ENCODE results near the gene STAG3. TPM values are rescaled to one million over a fixed set of nuclear protein-coding genes. Genes with fewer than 3 reads are reported as not detected.
"Not testable (repeated sequence)": the region's sequence is repeated elsewhere in the genome, so short reads cannot be mapped to it uniquely, and the experiment has no call there.

STAG3 gene
- polyA plus RNA-seq, 1 experiment = 0.22 TPM

- H3K9me3 ChIP-seq (ENCODE audit: control insufficient read depth, insufficient read depth, low read length); POLR2A ChIA-PET; DNase-seq (ENCODE audit: low read depth, low spot score); H3K4me3 ChIP-seq (ENCODE audit: low read depth, low read length); H3K27me3 ChIP-seq (ENCODE audit: control insufficient read depth, insufficient read depth, low read length); H3K27ac ChIP-seq (ENCODE audit: low read depth, low read length): not testable (repeated sequence)
- CTCF ChIA-PET = interaction anchor here (0.7 to 1.4 kb wide), 2 partner anchors 20 to 27 kb away, joined by 3 to 4 read pairs; no protein-coding TSS in a partner anchor
Measured at GRCh38 chr7:100244988-100245605, 67.4 kb downstream of the STAG3 start.

GRCh38 chr7:100246121-100246864, 68.6 kb downstream of the STAG3 start:
- not testable (repeated sequence) for H3K4me3 ChIP-seq (ENCODE audit: low read depth, low read length); H3K27ac ChIP-seq (ENCODE audit: low read depth, low read length); H3K9me3 ChIP-seq (ENCODE audit: control insufficient read depth, insufficient read depth, low read length); H3K27me3 ChIP-seq (ENCODE audit: control insufficient read depth, insufficient read depth, low read length); DNase-seq (ENCODE audit: low read depth, low spot score)
- POLR2A ChIA-PET = interaction anchor here (0.6 kb wide), 1 partner anchor 14 kb away, joined by 13 read pairs; no protein-coding TSS in a partner anchor
- CTCF ChIA-PET = interaction anchor here (0.7 kb wide), 1 partner anchor 115 kb away, joined by 3 read pairs; no protein-coding TSS in a partner anchor

DNA sequence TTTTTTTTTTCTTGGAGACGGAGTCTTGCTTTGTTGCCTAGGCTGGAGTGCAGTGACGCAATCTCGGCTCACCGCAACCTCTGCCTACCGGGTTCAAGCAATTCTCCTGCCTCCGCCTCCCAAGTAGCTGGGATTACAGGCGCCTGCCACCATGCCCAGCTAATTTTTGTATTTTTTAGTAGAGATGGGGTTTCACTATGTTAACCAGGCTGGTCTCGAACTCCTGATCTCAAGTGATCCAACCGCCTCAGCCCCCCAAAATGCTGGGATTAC, 69.1 kb downstream of the STAG3 start:
- H3K27me3 ChIP-seq (ENCODE audit: control insufficient read depth, insufficient read depth, low read length); H3K27ac ChIP-seq (ENCODE audit: low read depth, low read length); H3K9me3 ChIP-seq (ENCODE audit: control insufficient read depth, insufficient read depth, low read length); POLR2A ChIA-PET; DNase-seq (ENCODE audit: low read depth, low spot score); H3K4me3 ChIP-seq (ENCODE audit: low read depth, low read length): not testable (repeated sequence)
- CTCF ChIA-PET = interaction anchor here (0.7 kb wide), 1 partner anchor 116 kb away, joined by 3 read pairs; no protein-coding TSS in a partner anchor

DNA sequence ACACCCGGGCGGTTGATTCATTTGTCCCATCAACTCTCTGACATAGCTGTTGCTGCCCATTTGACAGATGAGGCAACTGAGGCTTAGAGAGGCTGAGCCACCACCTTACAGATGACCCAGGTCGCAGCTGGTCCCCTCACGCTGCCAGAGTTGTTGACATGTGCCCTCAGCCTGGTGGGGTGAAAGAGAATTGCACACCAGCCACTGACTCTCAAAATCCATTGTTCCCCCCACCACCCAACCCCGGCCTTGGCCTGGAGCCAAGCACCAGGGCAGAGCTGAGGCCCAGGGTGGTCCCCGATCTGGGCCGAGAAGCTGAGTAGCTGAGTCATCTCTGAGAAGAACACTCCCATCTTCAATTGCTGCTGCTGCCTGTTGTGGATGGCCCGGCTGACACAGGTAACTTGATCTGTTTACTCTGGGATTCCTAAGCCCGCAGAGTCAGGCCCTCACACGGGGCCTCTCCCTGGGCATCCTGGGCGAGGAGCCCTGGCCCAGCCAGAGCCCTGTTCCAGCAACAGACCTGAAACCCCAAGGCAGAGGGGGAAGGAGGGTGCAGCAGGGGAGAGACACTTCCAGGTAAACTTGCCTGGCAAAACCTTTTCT, 69.5 kb downstream of the STAG3 start:
- Histone ChIP-seq H3K4me3 (ENCODE audit: low read depth, low read length) (no peak overlapping the region), H3K27ac (ENCODE audit: low read depth, low read length) (peak overlapping the region; percentile 52), H3K9me3 (ENCODE audit: control insufficient read depth, insufficient read depth, low read length) (no peaks in the 10 kb centered on the region), H3K27me3 (ENCODE audit: control insufficient read depth, insufficient read depth, low read length) (no peaks in the 10 kb centered on the region)
- no peak for TF ChIP-seq CTCF (IDR thresholded peaks at IDR 0.05; ENCODE audit: low read depth, low read length)
- POLR2A ChIA-PET = no interaction called here
- peak; percentile 61 for DNase-seq (ENCODE audit: low read depth, low spot score)
- CTCF ChIA-PET = interaction anchor here (0.7 kb wide), 1 partner anchor 116 kb away, joined by 3 read pairs; no protein-coding TSS in a partner anchor

GRCh38 chr7:100248483-100248882, 70.8 kb downstream of the STAG3 start:
- no peak for TF ChIP-seq CTCF (IDR thresholded peaks at IDR 0.05; ENCODE audit: low read depth, low read length)
- ChIA-PET CTCF (interaction anchor here (1.5 kb wide), 1 partner anchor 116 kb away, joined by 3 read pairs; no protein-coding TSS in a partner anchor), POLR2A (no interaction called here)
- Histone ChIP-seq H3K27me3 (ENCODE audit: control insufficient read depth, insufficient read depth, low read length) (no peaks in the 10 kb centered on the region), H3K4me3 (ENCODE audit: low read depth, low read length) (no peak overlapping the region), H3K9me3 (ENCODE audit: control insufficient read depth, insufficient read depth, low read length) (no peaks in the 10 kb centered on the region), H3K27ac (ENCODE audit: low read depth, low read length) (no peak overlapping the region)
- DNase-seq (ENCODE audit: low read depth, low spot score) = no peak

- H3K27me3 ChIP-seq (ENCODE audit: control insufficient read depth, insufficient read depth, low read length) = no peaks in the 10 kb centered on the region
- no peak overlapping the region for H3K4me3 ChIP-seq (ENCODE audit: low read depth, low read length)
- POLR2A ChIA-PET = no interaction called here
- CTCF ChIA-PET = interaction anchor here (0.7 kb wide), 1 partner anchor 39 kb away, joined by 4 read pairs; no protein-coding TSS in a partner anchor
- no peak for TF ChIP-seq CTCF (IDR thresholded peaks at IDR 0.05; ENCODE audit: low read depth, low read length)
- H3K27ac ChIP-seq (ENCODE audit: low read depth, low read length) = no peak overlapping the region
- no peaks in the 10 kb centered on the region for H3K9me3 ChIP-seq (ENCODE audit: control insufficient read depth, insufficient read depth, low read length)
- no peak for DNase-seq (ENCODE audit: low read depth, low spot score)
Measured at GRCh38 chr7:100257017-100257416, 79.3 kb downstream of the STAG3 start.

GRCh38 chr7:100259984-100260383, 82.3 kb downstream of the STAG3 start:
- CTCF ChIA-PET; H3K9me3 ChIP-seq (ENCODE audit: control insufficient read depth, insufficient read depth, low read length); H3K27me3 ChIP-seq (ENCODE audit: control insufficient read depth, insufficient read depth, low read length); H3K4me3 ChIP-seq (ENCODE audit: low read depth, low read length); H3K27ac ChIP-seq (ENCODE audit: low read depth, low read length); DNase-seq (ENCODE audit: low read depth, low spot score); POLR2A ChIA-PET: not testable (repeated sequence)

GRCh38 chr7:100262896-100263295, 85.2 kb downstream of the STAG3 start:
- ChIA-PET CTCF (interaction anchor here (0.7 kb wide), 1 partner anchor 9 kb away, joined by 3 read pairs; no protein-coding TSS in a partner anchor), POLR2A (interaction anchor here (0.7 kb wide), 1 partner anchor 162 kb away, joined by 5 read pairs; no protein-coding TSS in a partner anchor)
- not testable (repeated sequence) for H3K27me3 ChIP-seq (ENCODE audit: control insufficient read depth, insufficient read depth, low read length); H3K27ac ChIP-seq (ENCODE audit: low read depth, low read length); H3K9me3 ChIP-seq (ENCODE audit: control insufficient read depth, insufficient read depth, low read length); DNase-seq (ENCODE audit: low read depth, low spot score); H3K4me3 ChIP-seq (ENCODE audit: low read depth, low read length)

Measured in AG04450 (cell line).